ENCODE data around the gene PGM2L1. TPM values are rescaled to one million over a fixed set of nuclear protein-coding genes. Genes with fewer than 3 reads are reported as not detected.

Gene PGM2L1
- total and polyA plus RNA-seq, 2 experiments from 2014 or later = 32.6 to 44.4 TPM

DNA sequence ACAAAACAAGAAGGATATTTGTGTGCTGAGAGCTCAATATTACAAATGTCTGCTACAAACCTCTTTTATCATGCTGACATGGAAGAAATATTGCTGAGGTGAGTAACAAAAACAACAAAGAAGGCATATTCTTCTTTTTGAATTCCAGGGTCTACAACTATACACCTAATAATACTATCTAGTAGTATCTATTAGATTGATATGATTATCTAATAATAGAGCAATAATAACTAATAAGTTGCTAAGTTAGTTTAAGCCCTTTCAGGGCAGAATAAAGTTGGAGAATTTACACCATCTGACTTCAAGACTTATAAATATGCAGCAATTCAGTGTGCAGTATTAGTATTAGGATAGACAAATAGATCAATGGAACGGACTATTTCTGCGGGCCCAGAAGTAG, 11.4 kb upstream of the PGM2L1 start (continued):
- TF ChIP-seq ETS1 (IDR thresholded peaks at IDR 0.05) (no peak), ZNF462 (CRISPR knock-in tag; IDR thresholded peaks at IDR 0.05) (no peak), JUNB (IDR thresholded peaks at IDR 0.05; ENCODE audit: unreplicated experiment) (no peak)

GRCh38 chr11:74403607-74404321, 5.5 kb upstream of the PGM2L1 start:
- no peaks in the 10 kb centered on the region for H3K27me3 ChIP-seq (ENCODE audit: insufficient read depth)
- Mint-ChIP-seq H3K27ac (no peak overlapping the region), H3K9me3 (no peaks in the 10 kb centered on the region), H3K4me3 (no peak overlapping the region), H3K27me3 (ENCODE audit: insufficient read depth, low read depth, poor library complexity) (no peaks in the 10 kb centered on the region), H3K4me1 (peaks cover 3% of the 10 kb centered on the region; the same call in 1 of the 3 replicates), H3K36me3 (ENCODE audit: low read depth) (no peaks in the 10 kb centered on the region)
- H3K27ac ChIP-seq (ENCODE audit: low read depth) = no peak overlapping the region
- no peak overlapping the region; the same call in 1 of the 2 replicates for H2AFZ ChIP-seq
- no peaks in the 10 kb centered on the region for H3K9me2 ChIP-seq (ENCODE audit: insufficient read depth)
- DNase-seq (ENCODE audit: low spot score) (no peak), ATAC-seq (no peak)
- H3F3A ChIP-seq (replicated peaks; ENCODE audit: low read depth) = no peaks in the 10 kb centered on the region
- H3K79me2 ChIP-seq (replicated peaks; ENCODE audit: insufficient read depth) = no peaks in the 10 kb centered on the region
- H3K4me2 ChIP-seq = no peak overlapping the region
- H4K20me1 ChIP-seq (replicated peaks; ENCODE audit: insufficient read depth) = no peaks in the 10 kb centered on the region
- no peak overlapping the region for H3K4me3 ChIP-seq
- H3K4me1 ChIP-seq (ENCODE audit: insufficient read depth) = no peaks in the 10 kb centered on the region
- no peaks in the 10 kb centered on the region for H3K36me3 ChIP-seq (ENCODE audit: insufficient read depth)
- TF ChIP-seq STAT1 (IDR thresholded peaks at IDR 0.05; ENCODE audit: unreplicated experiment) = no peak
- TF ChIP-seq POLR2AphosphoS5 (IDR thresholded peaks at IDR 0.05; ENCODE audit: low read depth) = no peak
- no peak for TF ChIP-seq CTCF (conservative IDR thresholded peaks at IDR 0.05; ENCODE audit: low read depth in 2 of 2)
- TF ChIP-seq REST (IDR thresholded peaks at IDR 0.05; ENCODE audit: unreplicated experiment) = no peak
- TF ChIP-seq EZH2phosphoT487 (IDR thresholded peaks at IDR 0.05; ENCODE audit: unreplicated experiment) = no peak
- TF ChIP-seq NANOG (IDR thresholded peaks at IDR 0.05; ENCODE audit: borderline replicate concordance) = no peak
- TF ChIP-seq CREB1 (CRISPR knock-in tag; IDR thresholded peaks at IDR 0.05; ENCODE audit: low read depth) = no peak
